WTC11 (cell line): ENCODE data around the gene RMND5B. TPM values are rescaled to one million over a fixed set of nuclear protein-coding genes. Genes with fewer than 3 reads are reported as not detected.

Source experiments
- FOXP1 ChIP-seq: sonication (generic); formaldehyde crosslinking; IDR thresholded peaks from 2 replicates; pipeline ENCODE4 v1.8.0; 2022; ENCODE audit warnings: missing genetic modification reagents, mild to moderate bottlenecking, moderate library complexity, borderline replicate concordance
- JAZF1 ChIP-seq: fragments of 250-450 bp; sonication (Bioruptor Pico); IDR thresholded peaks from 2 replicates; pipeline ENCODE4 v1.9.0; 2021; ENCODE audit warnings: moderate library complexity, mild to moderate bottlenecking, inconsistent platforms
- JUN ChIP-seq: sonication (generic); formaldehyde crosslinking; IDR thresholded peaks from 2 replicates; pipeline ENCODE4 v1.8.0; 2023; ENCODE audit warnings: mild to moderate bottlenecking, missing genetic modification reagents
- MYBL2 ChIP-seq: sonication (generic); formaldehyde crosslinking; IDR thresholded peaks from 2 replicates; pipeline ENCODE4 v1.8.1; 2023; ENCODE audit warnings: mild to moderate bottlenecking, moderate library complexity, missing genetic modification reagents
- NR3C1 ChIP-seq: sonication (generic); formaldehyde crosslinking; conservative IDR thresholded peaks from 2 replicates; pipeline ENCODE4 v1.8.1; 2023; ENCODE audit warnings: low read depth, mild to moderate bottlenecking, missing genetic modification reagents
- PRRX2 ChIP-seq: fragments of 250-450 bp; sonication (Bioruptor Pico); IDR thresholded peaks from 2 replicates; pipeline ENCODE4 v1.8.0; 2021; ENCODE audit warnings: mild to moderate bottlenecking
- RELA ChIP-seq: sonication (generic); formaldehyde crosslinking; IDR thresholded peaks from 2 replicates; pipeline ENCODE4 v1.8.1; 2022; ENCODE audit warnings: missing genetic modification reagents, mild to moderate bottlenecking, borderline replicate concordance
- SMAD4 ChIP-seq: sonication (generic); formaldehyde crosslinking; IDR thresholded peaks from 2 replicates; pipeline ENCODE4 v1.8.0; 2022; ENCODE audit warnings: mild to moderate bottlenecking, missing genetic modification reagents
- SOX15 ChIP-seq: fragments of 250-450 bp; sonication (Bioruptor Pico); IDR thresholded peaks from 2 replicates; pipeline ENCODE4 v1.9.0; 2021; ENCODE audit warnings: mild to moderate bottlenecking
- SP1 ChIP-seq: sonication (generic); formaldehyde crosslinking; conservative IDR thresholded peaks from 2 replicates; pipeline ENCODE4 v1.8.1; 2022; ENCODE audit warnings: missing genetic modification reagents
- ZNF219 ChIP-seq: sonication (generic); formaldehyde crosslinking; IDR thresholded peaks from 2 replicates; pipeline ENCODE4 v1.8.0; 2023; ENCODE audit warnings: missing genetic modification reagents, mild to moderate bottlenecking, borderline replicate concordance
- total RNA-seq: library from RNA; stranded (reverse); gene quantifications from 3 replicates; pipeline ENCODE4 v1.2.3, GENCODE V29; 2021
- TF ChIP-seq, protein P1 (sequence below): fragments of 200-600 bp; IDR thresholded peaks from 2 replicates; pipeline ENCODE4 v1.8.0; 2022; ENCODE audit warnings: antibody characterized with exemption
- TF ChIP-seq, protein P2 (sequence below): sonication (generic); formaldehyde crosslinking; IDR thresholded peaks from 2 replicates; pipeline ENCODE4 v1.8.1; 2022; ENCODE audit warnings: mild to moderate bottlenecking, missing genetic modification reagents, moderate library complexity, borderline replicate concordance
- TF ChIP-seq, protein P3 (sequence below): sonication (generic); formaldehyde crosslinking; IDR thresholded peaks from 2 replicates; pipeline ENCODE4 v1.8.0; 2023; ENCODE audit warnings: missing genetic modification reagents, mild to moderate bottlenecking, borderline replicate concordance
- TF ChIP-seq, protein P4 (sequence below): sonication (generic); formaldehyde crosslinking; IDR thresholded peaks from 2 replicates; pipeline ENCODE4 v1.8.0; 2022; ENCODE audit warnings: mild to moderate bottlenecking, missing genetic modification reagents
- TF ChIP-seq, protein P5 (sequence below): fragments of 250-450 bp; sonication (Bioruptor Pico); IDR thresholded peaks from 2 replicates; pipeline ENCODE4 v2.1.2; 2022; ENCODE audit warnings: mild to moderate bottlenecking, moderate library complexity
- TF ChIP-seq, protein P6 (sequence below): sonication (generic); formaldehyde crosslinking; IDR thresholded peaks from 2 replicates; pipeline ENCODE4 v1.8.1; 2023; ENCODE audit warnings: mild to moderate bottlenecking, moderate library complexity, missing genetic modification reagents
- TF ChIP-seq, protein P7 (sequence below): sonication (generic); formaldehyde crosslinking; IDR thresholded peaks from 2 replicates; pipeline ENCODE4 v1.8.1; 2022; ENCODE audit warnings: mild to moderate bottlenecking, moderate library complexity, missing genetic modification reagents

RMND5B gene
- total RNA-seq, 1 experiment from 2014 or later: 93.3 TPM

DNA sequence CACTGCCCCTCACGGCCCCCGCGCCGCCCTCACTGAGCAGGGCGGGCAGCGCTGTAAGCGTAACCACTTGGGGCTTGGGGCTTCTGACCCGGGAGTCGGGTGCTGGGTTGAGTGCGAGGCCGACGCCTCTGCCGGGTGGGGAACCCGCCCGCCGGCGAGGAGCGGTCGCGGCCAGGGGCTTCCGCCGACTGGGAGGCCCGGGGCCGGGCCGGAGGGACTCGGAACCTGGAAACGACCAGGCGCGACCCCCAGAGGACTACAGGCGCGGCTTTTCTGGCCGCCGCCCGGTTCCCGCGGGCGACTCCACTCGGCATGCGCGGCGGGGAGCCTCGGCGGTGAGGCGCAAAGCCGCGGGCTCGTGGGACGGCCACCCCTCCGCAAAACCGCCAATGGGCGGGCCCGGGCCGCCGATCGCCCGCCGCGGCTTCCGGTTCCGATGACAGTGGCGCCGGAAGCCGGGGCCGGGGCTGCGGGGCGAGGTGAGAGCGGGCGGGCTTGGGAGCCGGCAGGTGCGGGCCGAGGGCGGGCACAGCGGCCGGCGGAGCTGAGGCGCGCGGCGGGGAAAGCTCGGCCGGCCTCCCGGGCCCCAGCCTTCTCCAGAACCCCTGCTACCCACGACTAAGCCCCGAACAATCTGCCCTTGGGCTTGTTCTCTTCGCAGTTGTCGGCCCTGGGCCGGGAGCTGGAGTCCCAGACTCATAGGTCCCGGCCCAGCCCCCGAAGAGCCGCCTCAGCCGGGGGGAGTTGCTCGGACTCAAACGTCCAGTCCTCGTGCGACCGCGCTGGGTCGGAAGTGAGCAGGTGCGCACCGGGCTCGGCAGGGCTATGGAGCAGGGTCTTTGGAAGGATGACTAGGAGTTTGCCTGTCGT is at the start of gene RMND5B (continued):
- TF ChIP-seq, protein P1, sequence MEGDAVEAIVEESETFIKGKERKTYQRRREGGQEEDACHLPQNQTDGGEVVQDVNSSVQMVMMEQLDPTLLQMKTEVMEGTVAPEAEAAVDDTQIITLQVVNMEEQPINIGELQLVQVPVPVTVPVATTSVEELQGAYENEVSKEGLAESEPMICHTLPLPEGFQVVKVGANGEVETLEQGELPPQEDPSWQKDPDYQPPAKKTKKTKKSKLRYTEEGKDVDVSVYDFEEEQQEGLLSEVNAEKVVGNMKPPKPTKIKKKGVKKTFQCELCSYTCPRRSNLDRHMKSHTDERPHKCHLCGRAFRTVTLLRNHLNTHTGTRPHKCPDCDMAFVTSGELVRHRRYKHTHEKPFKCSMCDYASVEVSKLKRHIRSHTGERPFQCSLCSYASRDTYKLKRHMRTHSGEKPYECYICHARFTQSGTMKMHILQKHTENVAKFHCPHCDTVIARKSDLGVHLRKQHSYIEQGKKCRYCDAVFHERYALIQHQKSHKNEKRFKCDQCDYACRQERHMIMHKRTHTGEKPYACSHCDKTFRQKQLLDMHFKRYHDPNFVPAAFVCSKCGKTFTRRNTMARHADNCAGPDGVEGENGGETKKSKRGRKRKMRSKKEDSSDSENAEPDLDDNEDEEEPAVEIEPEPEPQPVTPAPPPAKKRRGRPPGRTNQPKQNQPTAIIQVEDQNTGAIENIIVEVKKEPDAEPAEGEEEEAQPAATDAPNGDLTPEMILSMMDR: no peak
- peak; percentile 56 for TF ChIP-seq SP1 (CRISPR knock-in tag)
- 0 out of 2 replicates have a peak, but pooled peaks have one; percentile 15 for TF ChIP-seq ZNF219 (CRISPR knock-in tag)
- TF ChIP-seq, protein P2, sequence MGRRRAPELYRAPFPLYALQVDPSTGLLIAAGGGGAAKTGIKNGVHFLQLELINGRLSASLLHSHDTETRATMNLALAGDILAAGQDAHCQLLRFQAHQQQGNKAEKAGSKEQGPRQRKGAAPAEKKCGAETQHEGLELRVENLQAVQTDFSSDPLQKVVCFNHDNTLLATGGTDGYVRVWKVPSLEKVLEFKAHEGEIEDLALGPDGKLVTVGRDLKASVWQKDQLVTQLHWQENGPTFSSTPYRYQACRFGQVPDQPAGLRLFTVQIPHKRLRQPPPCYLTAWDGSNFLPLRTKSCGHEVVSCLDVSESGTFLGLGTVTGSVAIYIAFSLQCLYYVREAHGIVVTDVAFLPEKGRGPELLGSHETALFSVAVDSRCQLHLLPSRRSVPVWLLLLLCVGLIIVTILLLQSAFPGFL (CRISPR knock-in tag): no peak
- no peak for TF ChIP-seq SMAD4 (CRISPR knock-in tag)
- no peak for TF ChIP-seq JAZF1 (CRISPR knock-in tag)
- peak; percentile 62 for TF ChIP-seq MYBL2 (CRISPR knock-in tag)
- TF ChIP-seq, protein P3, sequence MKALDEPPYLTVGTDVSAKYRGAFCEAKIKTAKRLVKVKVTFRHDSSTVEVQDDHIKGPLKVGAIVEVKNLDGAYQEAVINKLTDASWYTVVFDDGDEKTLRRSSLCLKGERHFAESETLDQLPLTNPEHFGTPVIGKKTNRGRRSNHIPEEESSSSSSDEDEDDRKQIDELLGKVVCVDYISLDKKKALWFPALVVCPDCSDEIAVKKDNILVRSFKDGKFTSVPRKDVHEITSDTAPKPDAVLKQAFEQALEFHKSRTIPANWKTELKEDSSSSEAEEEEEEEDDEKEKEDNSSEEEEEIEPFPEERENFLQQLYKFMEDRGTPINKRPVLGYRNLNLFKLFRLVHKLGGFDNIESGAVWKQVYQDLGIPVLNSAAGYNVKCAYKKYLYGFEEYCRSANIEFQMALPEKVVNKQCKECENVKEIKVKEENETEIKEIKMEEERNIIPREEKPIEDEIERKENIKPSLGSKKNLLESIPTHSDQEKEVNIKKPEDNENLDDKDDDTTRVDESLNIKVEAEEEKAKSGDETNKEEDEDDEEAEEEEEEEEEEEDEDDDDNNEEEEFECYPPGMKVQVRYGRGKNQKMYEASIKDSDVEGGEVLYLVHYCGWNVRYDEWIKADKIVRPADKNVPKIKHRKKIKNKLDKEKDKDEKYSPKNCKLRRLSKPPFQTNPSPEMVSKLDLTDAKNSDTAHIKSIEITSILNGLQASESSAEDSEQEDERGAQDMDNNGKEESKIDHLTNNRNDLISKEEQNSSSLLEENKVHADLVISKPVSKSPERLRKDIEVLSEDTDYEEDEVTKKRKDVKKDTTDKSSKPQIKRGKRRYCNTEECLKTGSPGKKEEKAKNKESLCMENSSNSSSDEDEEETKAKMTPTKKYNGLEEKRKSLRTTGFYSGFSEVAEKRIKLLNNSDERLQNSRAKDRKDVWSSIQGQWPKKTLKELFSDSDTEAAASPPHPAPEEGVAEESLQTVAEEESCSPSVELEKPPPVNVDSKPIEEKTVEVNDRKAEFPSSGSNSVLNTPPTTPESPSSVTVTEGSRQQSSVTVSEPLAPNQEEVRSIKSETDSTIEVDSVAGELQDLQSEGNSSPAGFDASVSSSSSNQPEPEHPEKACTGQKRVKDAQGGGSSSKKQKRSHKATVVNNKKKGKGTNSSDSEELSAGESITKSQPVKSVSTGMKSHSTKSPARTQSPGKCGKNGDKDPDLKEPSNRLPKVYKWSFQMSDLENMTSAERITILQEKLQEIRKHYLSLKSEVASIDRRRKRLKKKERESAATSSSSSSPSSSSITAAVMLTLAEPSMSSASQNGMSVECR: peak; percentile 81
- no peak for TF ChIP-seq RELA (CRISPR knock-in tag)
- TF ChIP-seq, protein P4, sequence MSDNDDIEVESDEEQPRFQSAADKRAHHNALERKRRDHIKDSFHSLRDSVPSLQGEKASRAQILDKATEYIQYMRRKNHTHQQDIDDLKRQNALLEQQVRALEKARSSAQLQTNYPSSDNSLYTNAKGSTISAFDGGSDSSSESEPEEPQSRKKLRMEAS (CRISPR knock-in tag): peak; percentile 67; the same call in 1 of the 2 replicates
- peak; percentile 72 for TF ChIP-seq FOXP1
- TF ChIP-seq NR3C1 (CRISPR knock-in tag): no peak
- TF ChIP-seq JUN (CRISPR knock-in tag): peak; percentile 28; the same call in 1 of the 2 replicates
- 0 out of 2 replicates have a peak, but pooled peaks have one; percentile 8 for TF ChIP-seq PRRX2
- TF ChIP-seq, protein P5, sequence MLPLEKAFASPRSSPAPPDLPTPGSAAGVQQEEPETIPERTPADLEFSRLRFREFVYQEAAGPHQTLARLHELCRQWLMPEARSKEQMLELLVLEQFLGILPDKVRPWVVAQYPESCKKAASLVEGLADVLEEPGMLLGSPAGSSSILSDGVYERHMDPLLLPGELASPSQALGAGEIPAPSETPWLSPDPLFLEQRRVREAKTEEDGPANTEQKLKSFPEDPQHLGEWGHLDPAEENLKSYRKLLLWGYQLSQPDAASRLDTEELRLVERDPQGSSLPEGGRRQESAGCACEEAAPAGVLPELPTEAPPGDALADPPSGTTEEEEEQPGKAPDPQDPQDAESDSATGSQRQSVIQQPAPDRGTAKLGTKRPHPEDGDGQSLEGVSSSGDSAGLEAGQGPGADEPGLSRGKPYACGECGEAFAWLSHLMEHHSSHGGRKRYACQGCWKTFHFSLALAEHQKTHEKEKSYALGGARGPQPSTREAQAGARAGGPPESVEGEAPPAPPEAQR (CRISPR knock-in tag): no peak
- no peak for TF ChIP-seq SOX15
- TF ChIP-seq, protein P6, sequence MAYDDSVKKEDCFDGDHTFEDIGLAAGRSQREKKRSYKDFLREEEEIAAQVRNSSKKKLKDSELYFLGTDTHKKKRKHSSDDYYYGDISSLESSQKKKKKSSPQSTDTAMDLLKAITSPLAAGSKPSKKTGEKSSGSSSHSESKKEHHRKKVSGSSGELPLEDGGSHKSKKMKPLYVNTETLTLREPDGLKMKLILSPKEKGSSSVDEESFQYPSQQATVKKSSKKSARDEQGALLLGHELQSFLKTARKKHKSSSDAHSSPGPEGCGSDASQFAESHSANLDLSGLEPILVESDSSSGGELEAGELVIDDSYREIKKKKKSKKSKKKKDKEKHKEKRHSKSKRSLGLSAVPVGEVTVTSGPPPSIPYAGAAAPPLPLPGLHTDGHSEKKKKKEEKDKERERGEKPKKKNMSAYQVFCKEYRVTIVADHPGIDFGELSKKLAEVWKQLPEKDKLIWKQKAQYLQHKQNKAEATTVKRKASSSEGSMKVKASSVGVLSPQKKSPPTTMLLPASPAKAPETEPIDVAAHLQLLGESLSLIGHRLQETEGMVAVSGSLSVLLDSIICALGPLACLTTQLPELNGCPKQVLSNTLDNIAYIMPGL (CRISPR knock-in tag): peak; percentile 39
- TF ChIP-seq, protein P7, sequence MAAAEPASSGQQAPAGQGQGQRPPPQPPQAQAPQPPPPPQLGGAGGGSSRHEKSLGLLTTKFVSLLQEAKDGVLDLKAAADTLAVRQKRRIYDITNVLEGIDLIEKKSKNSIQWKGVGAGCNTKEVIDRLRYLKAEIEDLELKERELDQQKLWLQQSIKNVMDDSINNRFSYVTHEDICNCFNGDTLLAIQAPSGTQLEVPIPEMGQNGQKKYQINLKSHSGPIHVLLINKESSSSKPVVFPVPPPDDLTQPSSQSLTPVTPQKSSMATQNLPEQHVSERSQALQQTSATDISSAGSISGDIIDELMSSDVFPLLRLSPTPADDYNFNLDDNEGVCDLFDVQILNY: peak; percentile 85; the same call in 1 of the 2 replicates
